ENCODE results near the gene HSD3B7.
"Not testable (repeated sequence)": the region's sequence is repeated elsewhere in the genome, so short reads cannot be mapped to it uniquely, and the experiment has no call there.

The HSD3B7 gene

DNA sequence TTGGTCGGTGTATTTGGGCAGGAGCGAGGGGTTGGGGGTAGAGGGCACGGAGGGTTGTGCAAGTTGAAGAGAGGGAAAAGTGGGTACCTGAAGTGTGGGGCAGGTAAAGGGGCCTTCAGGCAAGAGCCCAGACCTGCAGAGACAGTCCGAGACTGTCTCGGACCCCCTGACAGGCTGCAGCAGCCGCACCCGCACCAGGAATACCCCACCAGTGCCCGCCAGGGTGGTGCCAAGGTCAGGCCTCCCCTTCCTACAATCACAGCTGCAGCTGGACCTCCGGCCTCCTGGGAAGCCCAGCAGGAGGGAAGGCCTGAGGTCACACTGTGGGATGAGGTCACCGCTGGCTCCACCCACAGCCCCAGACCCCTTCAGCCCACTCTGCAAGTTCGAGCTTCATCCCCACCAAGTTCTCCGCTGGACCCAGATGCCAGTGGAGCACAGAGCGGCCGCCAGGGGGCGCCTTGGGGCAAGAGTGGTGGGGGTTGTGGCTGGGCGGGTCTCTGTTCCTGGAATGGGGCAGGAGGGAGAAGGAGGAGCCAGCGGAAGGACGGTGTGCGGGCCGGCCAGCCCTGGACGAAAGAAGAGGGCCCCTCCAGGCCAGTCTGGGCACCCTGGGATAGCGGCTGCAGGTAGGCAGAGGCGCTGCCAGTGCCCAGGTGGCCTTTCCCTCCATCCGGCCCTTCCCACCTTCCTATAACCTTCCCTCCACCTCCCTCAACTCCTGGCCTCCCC lies at the start of gene HSD3B7:
Gene HSD3B7 (plus strand): TSS at position 539 of the 732 bp plus-strand sequence. CDS start 452 bp downstream, outside the sequence.
- peak; percentile 91 to 93 for DNase-seq

DNA sequence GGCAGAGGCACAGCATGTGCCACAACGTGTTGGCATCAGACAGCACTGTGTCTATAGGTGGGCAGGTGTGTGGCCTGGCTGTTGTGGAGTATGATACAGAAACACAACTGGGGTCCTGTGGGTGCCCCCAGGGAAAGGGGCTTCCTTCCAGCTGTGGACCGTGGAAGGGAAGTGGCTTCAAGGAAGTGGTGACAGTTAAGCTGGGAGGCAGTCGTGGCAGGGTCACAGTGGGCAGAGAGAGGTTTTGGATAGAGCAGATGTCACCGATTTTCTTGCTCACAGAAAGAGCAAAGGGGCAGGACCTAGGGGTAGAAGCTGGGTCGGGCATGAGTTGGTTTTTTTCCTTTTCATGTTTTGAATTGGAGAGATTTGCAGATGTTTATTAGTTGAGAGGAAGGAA lies 47.3 kb upstream of the HSD3B7 start:
- Histone ChIP-seq H3K27ac (peak overlapping the region; percentile 57 to 70), H3K27me3 (no peaks in the 10 kb centered on the region), H3K9me3 (no peaks in the 10 kb centered on the region), H3K36me3 (peaks cover 0 to 62% (median 13%) of the 10 kb centered on the region in 3 donors), H3K4me3 (no peak overlapping the region), H3K4me1 (peaks cover 0 to 18% (median 7%) of the 10 kb centered on the region in 4 donors)
- intact Hi-C loops (cut with DNase I; ENCODE audit: low total_unique reads), result no loop called here
- DNase-seq, result no peak
- TF ChIP-seq, protein P1, sequence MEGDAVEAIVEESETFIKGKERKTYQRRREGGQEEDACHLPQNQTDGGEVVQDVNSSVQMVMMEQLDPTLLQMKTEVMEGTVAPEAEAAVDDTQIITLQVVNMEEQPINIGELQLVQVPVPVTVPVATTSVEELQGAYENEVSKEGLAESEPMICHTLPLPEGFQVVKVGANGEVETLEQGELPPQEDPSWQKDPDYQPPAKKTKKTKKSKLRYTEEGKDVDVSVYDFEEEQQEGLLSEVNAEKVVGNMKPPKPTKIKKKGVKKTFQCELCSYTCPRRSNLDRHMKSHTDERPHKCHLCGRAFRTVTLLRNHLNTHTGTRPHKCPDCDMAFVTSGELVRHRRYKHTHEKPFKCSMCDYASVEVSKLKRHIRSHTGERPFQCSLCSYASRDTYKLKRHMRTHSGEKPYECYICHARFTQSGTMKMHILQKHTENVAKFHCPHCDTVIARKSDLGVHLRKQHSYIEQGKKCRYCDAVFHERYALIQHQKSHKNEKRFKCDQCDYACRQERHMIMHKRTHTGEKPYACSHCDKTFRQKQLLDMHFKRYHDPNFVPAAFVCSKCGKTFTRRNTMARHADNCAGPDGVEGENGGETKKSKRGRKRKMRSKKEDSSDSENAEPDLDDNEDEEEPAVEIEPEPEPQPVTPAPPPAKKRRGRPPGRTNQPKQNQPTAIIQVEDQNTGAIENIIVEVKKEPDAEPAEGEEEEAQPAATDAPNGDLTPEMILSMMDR (IDR thresholded peaks at IDR 0.05), result no peak

More for the DNA sequence above, at the start of gene HSD3B7:
- Histone ChIP-seq H3K9me3 (no peaks in the 10 kb centered on the region), H3K27me3 (no peaks in the 10 kb centered on the region), H3K4me3 (peak within 1 kb of the TSS; percentile 40 to 55), H3K4me1 (peaks cover 0 to 15% (median 11%) of the 10 kb centered on the region in 4 donors), H3K36me3 (peaks cover 9 to 60% (median 38%) of the 10 kb centered on the region in 3 donors), H3K27ac (peak within 1 kb of the TSS in 1 of 2 donors; percentile 33)
- TF ChIP-seq, protein P1 (IDR thresholded peaks at IDR 0.05), result peak; percentile 92 to 95
- intact Hi-C loops (cut with DNase I; ENCODE audit: low total_unique reads), result loop anchor here (1.0 to 10.0 kb wide), 5 partner anchors 87 to 890 kb away; partner anchors contain the start of genes ZNF267, ZNF646 and ZNF668

DNA sequence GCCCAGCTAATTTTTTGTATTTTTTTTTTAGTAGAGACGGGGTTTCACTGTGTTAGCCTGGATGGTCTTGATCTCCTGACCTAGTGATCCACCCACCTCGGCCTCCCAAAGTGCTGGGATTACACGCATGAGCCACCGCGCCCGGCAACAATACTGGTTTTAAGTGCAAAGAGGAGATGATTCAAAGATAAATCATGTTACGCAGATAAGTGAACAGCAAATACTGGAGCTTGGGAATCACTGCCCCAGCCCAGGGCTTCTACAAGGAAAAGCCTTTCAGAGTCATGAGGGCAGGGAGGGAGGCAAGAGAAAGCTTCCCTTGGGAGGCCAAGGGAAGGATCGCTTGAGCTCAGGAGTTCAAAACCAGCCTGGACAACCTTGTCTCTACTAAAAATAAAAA lies 45.4 kb upstream of the HSD3B7 start:
- intact Hi-C loops (cut with DNase I; ENCODE audit: low total_unique reads); H3K27me3 ChIP-seq; H3K27ac ChIP-seq; DNase-seq; H3K4me3 ChIP-seq; H3K9me3 ChIP-seq: not testable (repeated sequence)
- Histone ChIP-seq H3K36me3 (peaks cover 0 to 59% (median 10%) of the 10 kb centered on the region in 3 donors), H3K4me1 (peaks cover 0 to 18% (median 7%) of the 10 kb centered on the region in 4 donors)

DNA sequence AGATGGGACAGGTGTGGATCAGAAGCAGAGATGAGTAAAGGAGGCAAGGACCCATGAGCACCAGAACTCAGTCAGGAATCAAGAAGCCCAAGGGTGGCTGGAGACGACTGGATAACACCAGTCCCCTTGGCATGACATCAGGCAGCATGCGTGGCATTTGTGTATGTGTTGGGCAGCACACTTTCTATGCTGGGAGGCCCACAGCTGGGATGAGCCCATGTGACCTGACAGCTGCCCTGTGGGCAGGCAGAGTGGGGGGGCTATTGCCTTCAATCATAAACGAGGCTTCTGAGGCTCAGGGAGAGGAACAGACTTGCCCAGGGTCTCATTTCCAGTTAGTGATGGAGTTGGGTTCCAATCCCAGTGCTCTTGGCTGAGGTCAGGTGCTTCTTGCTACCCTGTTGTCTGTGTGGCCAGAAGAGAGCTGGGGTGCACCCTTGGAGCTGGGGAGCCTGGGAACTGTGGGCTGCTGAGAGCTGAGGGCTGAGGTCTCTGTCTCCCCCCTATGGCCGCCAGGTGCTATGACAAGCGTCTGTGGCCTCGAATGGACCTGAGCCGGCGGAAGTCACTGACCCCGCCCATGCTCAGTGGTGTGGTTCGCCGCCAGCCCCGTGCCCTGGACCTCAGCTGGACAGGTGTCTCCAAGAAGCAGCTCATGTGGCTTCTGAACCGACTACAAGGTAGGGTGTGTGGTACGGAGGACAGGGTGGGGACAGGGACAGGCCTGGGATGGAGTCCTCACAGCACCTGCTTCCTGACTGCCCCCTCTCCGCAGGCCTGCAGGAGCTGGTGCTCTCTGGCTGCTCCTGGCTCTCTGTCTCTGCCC lies 43.2 kb upstream of the HSD3B7 start:
- peaks cover 0 to 18% (median 7%) of the 10 kb centered on the region in 4 donors for H3K4me1 ChIP-seq
- intact Hi-C loops (cut with DNase I; ENCODE audit: low total_unique reads), result no loop called here
- H3K27ac ChIP-seq, result no peak overlapping the region
- H3K36me3 ChIP-seq, result peaks cover 0 to 54% (median 14%) of the 10 kb centered on the region in 3 donors
- no peaks in the 10 kb centered on the region for H3K9me3 ChIP-seq
- TF ChIP-seq, protein P1 (IDR thresholded peaks at IDR 0.05), result peak; percentile 74 to 89
- H3K4me3 ChIP-seq, result no peak overlapping the region
- peak in 1 of 2 donors; percentile 80 for DNase-seq
- no peaks in the 10 kb centered on the region for H3K27me3 ChIP-seq

DNA sequence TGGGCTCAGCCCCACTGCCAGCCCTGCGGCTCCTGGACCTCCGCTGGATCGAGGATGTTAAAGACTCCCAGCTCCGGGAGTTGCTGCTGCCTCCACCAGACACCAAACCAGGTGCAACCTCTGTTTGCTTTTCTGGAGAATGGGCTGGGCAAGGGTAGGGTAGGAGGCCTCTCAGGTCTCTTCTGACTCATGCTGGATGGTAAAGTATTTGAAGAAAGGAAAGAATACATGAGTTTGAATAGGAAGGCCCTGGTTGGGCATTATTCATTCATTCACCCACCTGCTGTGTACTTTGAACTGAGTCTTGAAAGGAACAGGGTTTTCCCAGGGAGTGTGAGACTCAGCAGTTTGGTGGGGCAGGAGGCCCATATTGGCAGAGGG lies 42.6 kb upstream of the HSD3B7 start:
- Histone ChIP-seq H3K36me3 (peaks cover 0 to 53% (median 18%) of the 10 kb centered on the region in 3 donors), H3K27ac (no peak overlapping the region), H3K27me3 (no peaks in the 10 kb centered on the region), H3K4me3 (no peak overlapping the region), H3K4me1 (peaks cover 0 to 17% (median 7%) of the 10 kb centered on the region in 4 donors), H3K9me3 (no peaks in the 10 kb centered on the region)
- TF ChIP-seq, protein P1 (IDR thresholded peaks at IDR 0.05), result no peak
- no peak for DNase-seq
- intact Hi-C loops (cut with DNase I; ENCODE audit: low total_unique reads), result no loop called here
